HPDE6-E6E7 (cell line): ENCODE measurements around the gene LGALS7.
"Not testable (repeated sequence)": the region's sequence is repeated elsewhere in the genome, so short reads cannot be mapped to it uniquely, and the experiment has no call there.

Source experiments
- DNase-seq: peaks from one replicate; pipeline ENCODE4 v3.0.0; 2011; ENCODE audit warnings: missing footprints; ENCODE audit errors: extremely low spot score

Gene LGALS7

DNA sequence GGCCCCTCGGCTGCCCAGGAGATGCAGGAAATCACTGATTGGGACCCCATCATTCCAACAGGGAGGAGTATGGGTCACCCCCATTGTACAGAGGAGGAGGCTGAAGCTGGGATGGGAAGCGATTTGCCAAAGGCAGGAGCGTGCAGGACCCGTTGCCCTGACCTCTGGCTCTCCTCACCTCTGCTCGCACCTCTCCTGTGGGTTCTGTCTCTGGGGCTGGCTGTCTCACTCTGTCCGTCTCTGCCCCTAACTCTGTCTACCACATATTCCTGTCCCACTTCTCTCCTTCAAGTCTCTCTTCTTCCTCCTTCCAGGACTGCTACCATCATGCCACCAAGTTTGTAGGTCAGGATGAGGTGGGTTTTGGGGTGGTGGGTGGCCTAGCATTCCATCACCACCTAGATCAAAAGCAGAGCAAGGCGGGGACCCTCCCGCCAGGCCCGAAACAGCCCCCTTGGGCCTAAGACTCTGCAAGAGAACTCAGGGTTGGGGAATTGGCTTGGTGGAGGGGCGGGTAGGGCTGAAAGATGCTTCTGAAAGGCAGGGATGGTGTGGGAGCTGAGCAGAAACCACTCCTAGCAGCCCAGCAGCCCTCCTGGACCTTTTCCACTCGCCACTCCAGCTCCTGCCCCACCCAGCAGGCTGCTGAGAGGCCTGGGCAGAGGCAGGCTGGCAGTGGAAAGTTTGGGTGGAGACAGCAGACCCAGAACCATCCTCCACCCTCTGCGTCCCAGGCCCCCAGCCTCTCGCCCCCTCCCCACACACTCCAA, 1.0 kb upstream of the LGALS7 start:
- DNase-seq: no peak

DNA sequence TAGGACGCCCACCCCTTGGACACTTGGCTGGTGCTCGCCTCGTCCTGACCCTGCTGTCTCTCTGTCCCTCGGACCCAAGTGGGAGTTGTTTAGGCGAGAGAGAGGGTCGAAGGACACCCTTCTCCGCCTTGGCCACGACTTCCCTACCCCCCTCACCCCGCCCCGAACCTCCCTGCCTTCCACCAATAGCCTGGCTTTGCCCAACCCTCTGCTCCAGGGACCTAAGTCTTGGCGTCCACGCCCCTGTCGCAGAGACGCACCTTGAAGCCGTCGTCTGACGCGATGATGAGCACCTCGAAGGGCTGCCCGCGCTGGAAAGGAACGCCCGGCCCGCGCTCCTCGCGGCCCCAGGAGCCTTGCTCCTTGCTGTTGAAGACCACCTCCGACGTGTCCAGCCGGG, 1.7 kb downstream of the LGALS7 start:
- DNase-seq: not testable (repeated sequence)

DNA sequence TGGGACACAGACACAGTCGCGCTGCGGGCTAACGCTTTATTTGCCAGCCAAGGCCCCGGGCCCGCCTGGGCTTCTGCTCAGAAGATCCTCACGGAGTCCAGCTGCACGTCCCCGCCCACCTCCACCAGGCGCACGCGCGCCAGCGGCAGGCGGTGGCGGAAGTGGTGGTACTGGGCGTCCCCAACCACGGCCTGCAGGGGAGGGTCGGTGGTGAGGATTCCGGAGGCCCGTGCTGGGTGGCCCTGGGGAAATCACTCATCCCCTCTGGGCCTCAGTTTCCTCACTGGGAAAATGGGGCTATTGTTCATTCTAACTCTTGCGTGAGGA, 2.4 kb downstream of the LGALS7 start:
- not testable (repeated sequence) for DNase-seq

DNA sequence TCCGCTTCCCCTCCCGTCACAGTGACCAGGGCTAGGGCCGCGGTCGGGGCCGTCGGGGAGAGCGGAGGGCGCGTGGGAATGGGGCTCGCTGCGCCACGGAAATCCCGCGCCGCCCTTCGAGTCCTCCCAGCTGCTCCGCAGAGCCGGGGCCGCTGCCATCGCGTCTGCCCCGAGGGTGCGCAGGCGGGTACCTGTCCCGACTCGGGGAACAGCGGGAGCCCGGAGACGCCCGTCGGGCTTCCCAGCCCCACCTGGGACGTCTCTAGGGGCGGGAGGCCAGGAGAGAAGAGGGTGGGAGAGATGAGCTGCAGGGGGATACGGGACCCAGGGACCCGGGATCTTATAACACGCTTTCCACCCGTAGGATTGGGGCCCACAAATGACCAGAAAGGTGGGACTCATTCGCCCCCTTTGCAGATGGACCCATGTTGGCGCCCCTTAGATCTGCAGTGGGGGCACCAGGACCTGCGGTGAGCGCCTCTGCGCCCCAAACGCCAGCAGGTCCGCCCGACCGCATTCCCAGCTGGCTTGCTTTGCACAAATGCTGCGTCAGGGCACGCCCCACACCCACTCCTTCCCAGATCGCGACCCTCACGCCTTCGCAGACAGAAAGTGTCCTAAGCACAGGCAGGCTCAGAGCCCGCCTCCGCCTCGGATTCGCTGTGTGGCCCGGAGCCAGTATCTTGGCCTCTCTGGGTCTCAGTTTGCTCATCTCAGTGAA, 2.9 kb downstream of the LGALS7 start:
- not testable (repeated sequence) for DNase-seq

DNA sequence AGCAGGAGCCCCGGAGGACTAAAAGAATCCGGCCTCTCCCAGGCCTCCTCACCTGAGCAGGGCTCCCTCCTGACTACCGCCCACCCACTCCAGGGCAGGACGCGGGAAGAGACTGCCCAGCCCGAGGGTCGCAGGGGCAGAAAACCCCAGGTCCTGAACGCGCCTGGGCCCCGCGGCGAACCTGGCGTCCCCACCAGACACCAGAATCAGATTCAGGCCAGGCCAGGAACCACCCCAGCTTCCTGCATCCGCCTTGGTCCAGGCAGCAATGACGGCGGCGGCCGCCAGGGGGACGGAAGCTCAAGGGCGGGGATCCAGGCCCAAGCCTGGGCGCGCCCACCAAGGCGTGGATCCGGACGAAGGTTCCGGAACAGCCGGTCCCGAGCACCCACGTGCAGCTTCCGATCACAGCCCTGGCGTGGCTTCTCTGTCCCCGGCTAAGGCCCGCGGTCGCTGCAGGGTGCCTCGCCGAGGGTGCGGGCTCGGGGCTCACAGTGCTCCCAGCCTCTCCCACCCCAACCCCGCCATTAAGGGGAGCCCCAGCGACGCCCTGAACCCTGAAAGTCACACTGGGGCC, 3.6 kb downstream of the LGALS7 start:
- peak; percentile 71 for DNase-seq

DNA sequence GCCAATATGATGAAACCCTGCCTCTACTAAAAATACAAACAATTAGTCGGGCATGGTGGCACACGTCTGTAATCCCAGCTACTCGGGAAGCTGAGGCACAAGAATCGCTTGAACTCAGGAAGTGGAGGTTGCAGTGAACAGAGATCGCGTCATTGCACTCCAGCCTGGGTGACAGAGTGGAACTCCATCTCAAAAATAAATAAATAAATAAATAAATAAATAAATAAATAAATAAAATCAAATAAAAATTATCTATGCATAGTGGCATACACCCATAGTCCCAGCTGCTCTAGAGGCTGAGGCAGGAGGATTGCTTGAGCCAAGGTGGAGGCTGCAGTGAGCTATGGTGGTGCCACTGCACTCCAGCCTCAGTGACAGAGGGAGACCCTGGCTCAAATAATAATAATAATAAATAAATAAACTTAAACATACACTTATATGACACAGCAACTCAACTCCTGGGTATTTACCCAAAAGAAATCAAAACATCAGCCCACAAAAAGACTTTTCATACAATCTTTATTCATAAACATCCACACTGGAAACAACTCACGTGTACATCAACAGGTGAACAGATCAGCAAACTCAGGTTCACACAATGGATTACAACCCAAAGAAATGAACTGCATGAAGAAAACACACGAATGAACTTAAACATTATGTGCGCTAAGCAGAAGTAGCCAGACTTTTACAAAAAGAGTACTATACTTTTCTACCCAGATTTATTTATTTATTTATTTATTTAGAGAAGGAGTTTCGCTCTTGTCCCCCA, 6.9 kb downstream of the LGALS7 start:
- no peak for DNase-seq

DNA sequence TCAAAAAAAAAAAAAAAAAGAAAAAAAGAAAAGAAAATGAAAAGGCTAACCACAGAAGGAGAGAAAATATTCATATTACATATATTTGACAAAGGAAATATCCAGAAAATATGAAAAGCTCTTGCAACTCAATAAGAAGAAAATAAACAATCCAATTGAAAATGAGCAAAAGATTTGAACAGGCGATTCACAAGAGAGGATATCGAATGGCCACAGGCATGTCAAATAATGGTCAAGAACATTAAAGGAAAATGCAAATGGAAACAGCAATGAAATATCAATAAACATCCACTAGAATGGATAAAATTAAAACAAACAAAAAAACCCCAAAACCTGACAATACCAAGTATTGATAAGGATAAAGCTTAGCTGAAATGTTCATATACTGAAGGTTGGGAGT, 8.1 kb downstream of the LGALS7 start:
- DNase-seq: no peak

DNA sequence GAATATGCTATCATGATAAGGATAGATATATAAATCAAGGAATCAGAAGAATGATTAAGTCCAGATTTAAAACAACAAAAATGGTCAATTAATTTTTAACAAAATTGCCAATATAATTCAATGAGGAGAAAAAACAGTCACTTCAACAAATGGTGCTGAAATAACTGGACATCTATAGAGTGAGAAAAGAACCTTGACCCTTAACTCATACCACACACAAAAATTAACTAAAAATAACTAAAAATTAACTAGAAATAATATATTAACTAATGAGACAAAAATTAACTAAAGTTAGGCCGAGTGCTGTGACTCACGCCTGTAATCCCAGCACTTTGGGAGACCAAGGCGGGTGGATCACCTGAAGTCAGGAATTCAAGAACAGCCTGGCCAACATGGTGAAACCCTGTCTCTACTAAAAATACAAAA, 9.5 kb downstream of the LGALS7 start:
- no peak for DNase-seq

DNA sequence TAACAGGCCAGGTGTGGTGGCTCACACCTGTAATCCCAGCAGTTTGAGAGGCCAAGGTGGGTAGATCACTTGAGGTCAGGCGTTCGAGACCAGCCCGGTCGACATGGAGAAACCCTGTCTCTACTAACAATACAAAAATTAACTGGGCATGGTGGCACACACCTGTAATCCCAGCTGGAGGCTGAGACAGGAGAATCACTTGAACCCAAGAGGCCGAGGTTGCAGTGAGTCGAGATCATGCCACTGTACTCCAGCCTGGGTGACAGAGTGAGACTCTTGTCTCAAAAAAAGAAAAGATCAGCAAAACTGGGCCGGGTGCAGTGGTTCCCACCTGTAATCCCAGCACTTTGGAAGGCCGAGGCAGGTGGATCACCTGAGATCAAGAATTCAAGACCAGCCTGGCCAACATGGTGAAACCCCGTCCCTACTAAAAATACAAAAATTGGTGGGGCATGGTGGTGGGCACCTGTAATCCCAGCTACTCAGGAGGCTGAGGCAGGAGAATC, 11.4 kb downstream of the LGALS7 start:
- not testable (repeated sequence) for DNase-seq

DNA sequence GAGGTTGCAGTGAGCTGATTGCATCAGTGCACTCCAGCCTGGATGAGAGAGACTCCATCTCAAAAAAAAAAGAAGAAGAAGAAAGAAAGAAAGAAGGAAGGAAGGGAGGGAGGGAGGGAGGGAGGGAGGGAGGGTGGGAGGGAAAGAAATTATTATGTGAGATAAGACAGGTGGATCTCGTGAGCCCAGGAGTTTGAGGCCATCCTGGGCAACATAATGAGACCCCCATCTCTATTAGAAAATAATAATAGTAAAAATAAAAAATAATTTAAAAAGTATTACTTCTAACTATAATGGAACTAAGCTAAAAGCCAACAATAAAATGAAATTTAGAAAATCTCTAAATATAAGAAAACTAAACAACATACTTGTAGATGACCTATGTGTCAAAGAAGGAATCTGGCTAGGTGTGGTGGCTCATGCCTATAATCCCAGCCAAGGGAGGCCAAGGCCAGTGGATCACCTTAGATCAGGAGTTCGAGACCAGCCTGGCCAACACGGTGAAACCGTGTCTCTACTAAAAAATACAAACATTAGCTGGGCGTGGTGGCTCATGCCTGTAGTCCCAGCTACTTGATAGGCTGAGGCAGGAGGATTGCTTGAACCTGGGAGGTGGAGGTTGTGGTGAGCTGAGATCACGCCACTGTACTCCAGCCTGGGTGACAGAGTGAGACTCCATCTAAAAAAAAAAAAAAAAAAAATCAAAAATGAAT, 12.4 kb downstream of the LGALS7 start:
- not testable (repeated sequence) for DNase-seq

DNA sequence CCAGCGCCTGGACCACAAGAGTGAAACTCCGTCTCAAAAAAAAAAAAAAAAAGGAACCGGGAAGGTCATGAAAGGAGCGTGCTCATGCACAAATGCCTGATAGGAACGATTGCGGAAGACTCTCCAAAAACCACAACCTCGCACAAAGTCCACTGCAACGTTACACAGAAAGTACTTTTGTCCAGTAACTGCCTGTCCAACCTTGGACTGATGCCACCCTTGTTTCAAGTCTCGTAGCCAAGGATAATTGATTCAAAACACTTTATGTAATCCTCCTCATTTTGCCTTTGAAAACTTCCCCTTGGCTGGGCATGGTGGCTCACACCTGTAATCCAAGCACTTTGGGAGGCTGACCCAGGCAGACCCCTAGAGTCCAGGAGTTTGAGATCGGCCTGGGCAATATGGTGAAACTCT, 13.7 kb downstream of the LGALS7 start:
- DNase-seq: no peak

DNA sequence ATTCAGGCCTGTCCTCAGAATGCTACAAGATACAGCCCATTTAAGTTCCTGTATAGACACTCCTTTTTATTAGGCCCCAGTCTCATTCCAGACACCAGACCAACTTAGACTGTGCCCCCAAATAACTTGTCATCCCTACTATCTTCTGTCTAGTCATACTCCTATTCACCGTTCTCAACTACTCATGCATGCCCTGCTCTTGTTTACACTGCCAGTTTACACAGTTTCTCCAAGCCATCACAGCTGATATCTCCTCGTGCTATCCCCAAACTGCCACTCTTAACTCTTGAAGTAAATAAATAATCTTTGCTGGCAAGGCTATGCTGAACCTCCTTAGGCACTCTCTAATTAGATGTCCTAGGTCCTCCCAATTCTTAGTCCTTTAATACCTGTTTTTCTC, 19.1 kb downstream of the LGALS7 start:
- not testable (repeated sequence) for DNase-seq

DNA sequence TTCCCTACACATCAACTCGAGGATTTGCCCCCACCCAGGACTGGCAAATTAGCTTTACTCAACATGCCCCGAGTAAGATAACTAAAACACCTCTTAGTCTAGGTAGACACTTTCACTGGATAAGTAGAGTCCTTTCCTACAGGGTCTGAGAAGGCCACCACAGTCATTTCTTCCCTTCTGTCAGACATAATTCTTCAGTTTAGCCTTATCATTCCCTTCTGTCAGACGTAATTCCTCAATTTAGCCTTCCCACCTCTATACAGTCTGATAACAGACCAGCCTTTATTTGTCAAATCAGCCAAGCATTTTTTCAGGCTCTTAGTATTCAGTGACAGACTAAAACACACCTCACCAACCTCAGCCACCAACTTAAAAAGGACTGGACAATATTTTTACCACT, 19.5 kb downstream of the LGALS7 start:
- DNase-seq: not testable (repeated sequence)

DNA sequence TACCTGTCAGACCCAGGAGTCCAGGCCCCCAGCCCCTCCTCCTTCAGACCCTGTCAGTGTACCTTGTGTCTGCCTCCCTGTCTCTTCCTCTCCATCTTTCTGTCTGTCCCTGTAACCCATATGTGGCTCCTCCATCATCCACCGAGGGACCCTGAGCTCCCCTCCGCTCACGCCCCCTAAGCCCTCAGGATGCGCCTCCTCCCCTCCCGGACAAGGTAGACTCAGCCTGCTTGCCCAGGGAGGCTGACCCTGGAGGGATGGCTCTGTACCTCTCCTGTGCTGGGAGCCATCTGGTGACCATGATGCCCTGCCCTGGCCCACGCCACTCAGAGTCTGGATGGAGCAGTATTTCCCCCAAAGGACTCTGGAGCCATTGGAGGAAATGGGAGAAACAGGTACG, 28.0 kb downstream of the LGALS7 start:
- DNase-seq: no peak

DNA sequence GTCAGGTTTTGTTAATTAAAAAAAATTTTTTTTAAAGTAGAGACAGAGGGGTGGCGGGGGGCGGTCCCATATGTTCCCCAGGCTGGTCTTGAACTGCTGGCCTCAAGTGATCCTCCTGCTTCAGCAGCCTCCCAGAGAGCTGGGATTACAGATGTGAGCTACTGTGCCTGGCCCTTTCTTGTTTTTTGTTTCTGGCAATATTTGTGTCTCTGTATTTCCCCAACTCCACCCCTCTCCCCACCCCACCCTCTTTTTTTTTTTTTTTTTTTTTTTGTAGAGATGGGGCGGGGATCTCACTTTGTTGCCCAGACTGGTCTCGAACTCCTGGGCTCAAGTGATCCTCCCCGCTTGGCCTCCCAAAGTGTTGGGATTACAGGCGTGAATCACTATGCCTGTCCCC, 28.4 kb downstream of the LGALS7 start:
- DNase-seq: no peak

DNA sequence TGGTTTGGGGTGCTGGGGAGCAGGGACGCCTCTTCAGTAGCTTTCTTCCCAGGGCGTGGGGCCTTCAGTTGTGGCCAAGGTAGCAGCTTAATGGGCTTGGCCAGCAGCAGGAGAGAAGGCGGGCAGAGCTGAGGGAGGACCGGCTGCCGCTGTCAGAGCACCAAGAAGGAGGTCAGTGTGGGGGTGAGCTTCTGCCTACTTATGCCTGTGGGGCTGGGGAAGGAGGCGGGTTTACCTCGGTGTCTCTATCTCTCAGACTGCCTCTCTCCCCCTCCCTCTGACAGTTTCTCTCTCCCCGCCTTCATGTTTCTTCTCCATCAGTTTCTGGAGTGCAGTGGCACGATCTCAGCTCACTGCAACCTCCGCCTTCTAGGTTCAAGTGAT, 29.0 kb downstream of the LGALS7 start, which contains the start of gene CAPN12:
CAPN12 (minus strand) TSS at position 177 of the 384 bp plus-strand sequence. CDS start 309 bp downstream, outside the sequence.
- DNase-seq: no peak

DNA sequence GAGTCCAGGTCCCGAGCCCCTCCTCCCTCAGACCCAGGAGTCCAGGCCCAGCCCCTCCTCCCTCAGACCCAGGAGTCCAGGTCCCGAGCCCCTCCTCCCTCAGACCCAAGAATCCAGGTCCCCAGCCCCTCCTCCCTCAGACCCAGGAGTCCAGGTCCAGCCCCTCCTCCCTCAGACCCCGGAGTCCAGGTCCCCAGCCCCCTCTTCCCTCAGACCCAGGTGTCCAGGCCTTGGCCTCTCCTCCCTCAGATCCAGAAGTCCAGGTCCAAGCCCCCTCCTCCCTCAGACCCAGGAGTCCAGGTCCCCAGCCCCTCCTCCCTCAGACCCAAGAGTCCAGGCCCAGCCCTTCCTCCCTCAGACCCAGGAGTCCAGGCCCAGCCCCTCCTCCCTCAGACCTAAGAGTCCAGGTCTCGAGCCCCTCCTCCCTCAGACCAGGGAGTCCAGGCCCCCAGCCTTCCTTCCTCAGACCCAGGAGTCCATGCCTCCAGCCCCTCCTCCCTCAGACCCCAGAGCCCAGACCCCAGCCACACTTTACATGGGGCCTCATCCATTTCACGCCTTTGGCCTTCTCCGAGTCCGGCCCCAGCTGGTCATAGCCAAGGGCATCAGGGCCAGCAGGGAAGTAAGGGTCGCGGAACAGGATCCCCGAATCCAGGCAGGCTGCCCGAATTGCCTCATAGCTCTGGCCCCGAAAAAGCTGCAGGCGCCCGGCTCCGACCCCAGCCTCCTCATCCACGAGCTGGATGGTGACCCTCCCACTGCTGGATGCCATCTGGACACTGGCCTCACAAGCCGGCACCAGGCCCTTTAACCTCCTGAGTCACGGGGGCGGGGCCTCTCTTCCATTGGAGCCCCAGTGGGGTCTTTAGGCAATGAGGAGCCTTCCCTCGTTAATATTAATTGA, 29.7 kb downstream of the LGALS7 start:
- DNase-seq: no peak

DNA sequence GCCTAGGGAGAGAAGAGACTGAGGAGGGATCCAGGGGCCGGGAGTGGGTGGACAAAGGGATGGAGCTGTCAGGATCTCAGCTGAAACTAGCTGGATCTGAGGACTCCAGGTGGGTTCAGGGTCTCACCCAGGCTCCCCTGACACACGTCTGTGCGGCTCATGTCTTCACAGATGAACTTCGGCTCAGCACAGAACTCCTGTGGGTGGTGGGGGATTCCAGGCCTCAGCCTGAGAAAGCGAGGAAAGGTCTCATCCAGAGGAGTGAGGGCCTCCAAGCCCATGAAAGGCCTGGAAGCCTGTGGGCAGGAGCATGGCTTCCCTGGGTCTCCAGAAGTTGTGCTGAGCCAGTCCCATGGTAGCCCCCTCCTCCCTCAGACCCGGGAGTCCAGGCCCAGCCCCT, 30.4 kb downstream of the LGALS7 start:
- no peak for DNase-seq

DNA sequence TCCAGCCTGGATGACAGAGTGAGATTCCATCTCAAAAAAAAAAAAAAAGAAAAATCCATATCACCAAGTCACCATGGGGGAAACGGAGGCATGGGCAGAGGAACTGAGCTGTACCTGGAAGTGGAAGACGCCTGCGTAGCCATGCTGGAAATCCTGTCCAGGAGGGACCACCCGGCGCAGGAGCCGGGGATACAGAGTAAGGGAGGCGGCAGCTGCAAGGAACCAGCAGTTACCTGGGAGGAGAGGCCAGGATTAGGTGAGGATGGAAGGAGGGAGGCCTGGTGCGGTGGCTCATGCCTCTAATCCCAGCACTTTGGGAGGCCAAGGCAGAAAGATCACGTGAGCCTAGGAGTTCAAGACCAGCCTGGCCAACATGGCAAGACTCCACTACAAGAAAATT, 31.0 kb downstream of the LGALS7 start:
- DNase-seq: no peak

DNA sequence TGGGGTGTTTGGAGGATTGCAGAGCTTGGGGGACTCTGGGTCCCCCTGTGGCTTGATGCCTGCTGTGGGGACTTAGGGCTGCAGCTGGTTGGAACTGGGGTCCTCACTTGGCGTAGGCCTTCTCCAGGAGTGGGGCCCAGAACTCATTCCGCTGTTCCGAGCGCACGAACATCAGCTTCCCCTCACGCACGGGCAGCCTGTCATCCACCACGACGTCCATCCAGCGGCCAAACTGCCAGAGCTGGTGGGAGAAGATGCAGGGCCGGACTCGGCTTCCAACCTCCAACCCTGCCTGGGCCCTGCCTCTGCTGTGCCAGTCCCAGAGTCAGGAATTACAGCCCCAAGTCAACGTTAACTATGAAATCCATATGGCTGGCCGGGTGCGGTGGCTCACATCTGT, 31.6 kb downstream of the LGALS7 start:
- DNase-seq: no peak
